ENCODE measurements around the gene PLRG1.
A peak's percentile ranks its signal among the peaks of the same experiment; 100 is the strongest.

Gene PLRG1

DNA sequence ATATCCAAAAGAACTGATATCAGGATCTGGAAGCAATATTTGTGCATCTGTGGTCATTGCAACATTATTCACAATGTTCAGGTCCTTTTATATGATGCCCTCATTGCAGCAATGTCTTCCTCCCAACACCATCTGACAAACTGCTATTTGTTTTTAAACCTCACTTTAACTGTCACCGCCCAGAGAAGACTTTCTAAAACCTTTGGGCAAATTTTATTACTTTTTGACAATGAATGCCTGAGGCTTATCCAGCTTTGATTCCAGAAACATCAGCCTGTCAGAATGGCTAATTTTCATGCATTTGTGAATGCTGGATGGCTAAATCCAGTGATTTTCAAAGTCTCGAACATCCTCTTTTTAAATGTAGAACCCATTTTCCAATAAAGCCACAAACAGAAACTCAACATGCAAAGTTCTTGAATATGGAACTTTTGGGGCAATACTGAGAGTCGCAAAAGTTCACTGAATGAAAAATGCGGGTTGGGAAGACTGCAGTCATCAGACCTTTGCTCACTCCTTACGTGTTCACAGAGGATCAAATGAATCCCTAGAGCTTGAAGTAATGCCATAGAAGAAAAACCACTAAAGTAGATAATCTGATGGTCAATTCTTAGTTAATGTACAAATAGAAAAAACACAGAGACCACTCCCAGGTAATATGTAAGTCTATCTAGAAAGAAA lies 23.1 kb upstream of the PLRG1 start:
- DNase-seq: no peak

DNA sequence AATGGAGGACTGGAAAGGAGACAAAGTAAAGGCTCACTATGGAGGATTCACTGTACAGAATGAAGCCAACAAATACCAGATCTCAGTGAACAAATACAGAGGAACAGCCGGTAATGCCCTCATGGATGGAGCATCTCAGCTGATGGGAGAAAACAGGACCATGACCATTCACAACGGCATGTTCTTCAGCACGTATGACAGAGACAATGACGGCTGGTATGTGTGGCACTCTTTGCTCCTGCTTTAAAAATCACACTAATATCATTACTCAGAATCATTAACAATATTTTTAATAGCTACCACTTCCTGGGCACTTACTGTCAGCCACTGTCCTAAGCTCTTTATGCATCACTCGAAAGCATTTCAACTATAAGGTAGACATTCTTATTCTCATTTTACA lies 19.4 kb upstream of the PLRG1 start:
- DNase-seq: no peak

- no peak for DNase-seq
Observed at GRCh38 chr4:154569028-154569427, 18.8 kb upstream of the PLRG1 start.

- DNase-seq: no peak
Observed at GRCh38 chr4:154566639-154567204, 16.5 kb upstream of the PLRG1 start.

DNA sequence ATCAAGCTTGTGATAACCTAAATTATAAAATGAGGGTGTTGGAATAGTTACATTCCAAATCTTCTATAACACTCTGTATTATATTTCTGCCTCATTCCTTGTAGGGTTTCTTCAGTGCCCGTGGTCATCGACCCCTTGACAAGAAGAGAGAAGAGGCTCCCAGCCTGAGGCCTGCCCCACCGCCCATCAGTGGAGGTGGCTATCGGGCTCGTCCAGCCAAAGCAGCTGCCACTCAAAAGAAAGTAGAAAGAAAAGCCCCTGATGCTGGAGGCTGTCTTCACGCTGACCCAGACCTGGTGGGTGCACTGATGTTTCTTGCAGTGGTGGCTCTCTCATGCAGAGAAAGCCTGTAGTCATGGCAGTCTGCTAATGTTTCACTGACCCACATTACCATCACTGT lies 15.5 kb upstream of the PLRG1 start:
- DNase-seq: no peak

DNA sequence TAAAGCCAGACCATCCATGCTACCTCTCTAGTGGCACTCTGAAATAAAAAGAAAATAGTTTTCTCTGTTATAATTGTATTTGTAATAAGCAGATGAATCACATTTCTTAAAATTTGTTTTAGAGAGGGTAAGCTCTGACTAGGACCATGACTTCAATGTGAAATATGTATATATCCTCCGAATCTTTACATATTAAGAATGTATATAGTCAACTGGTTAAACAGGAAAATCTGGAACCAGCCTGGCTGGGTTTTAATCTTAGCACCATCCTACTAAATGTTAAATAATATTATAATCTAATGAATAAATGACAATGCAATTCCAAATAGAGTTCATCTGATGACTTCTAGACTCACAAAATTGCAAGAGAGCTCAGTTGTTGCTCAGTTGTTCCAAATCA lies 14.1 kb upstream of the PLRG1 start:
- no peak for DNase-seq

GRCh38 chr4:154562697-154563254 lies 12.6 kb upstream of the PLRG1 start, which contains the start of gene FGB:
FGB (plus strand) TSS chr4:154563011; CDS start chr4:154563019, 8 bp downstream.
- DNase-seq: no peak

GRCh38 chr4:154560824-154561231 lies 10.6 kb upstream of the PLRG1 start:
- DNase-seq: no peak

GRCh38 chr4:154560419-154560801 lies 10.2 kb upstream of the PLRG1 start:
- no peak for DNase-seq

DNA sequence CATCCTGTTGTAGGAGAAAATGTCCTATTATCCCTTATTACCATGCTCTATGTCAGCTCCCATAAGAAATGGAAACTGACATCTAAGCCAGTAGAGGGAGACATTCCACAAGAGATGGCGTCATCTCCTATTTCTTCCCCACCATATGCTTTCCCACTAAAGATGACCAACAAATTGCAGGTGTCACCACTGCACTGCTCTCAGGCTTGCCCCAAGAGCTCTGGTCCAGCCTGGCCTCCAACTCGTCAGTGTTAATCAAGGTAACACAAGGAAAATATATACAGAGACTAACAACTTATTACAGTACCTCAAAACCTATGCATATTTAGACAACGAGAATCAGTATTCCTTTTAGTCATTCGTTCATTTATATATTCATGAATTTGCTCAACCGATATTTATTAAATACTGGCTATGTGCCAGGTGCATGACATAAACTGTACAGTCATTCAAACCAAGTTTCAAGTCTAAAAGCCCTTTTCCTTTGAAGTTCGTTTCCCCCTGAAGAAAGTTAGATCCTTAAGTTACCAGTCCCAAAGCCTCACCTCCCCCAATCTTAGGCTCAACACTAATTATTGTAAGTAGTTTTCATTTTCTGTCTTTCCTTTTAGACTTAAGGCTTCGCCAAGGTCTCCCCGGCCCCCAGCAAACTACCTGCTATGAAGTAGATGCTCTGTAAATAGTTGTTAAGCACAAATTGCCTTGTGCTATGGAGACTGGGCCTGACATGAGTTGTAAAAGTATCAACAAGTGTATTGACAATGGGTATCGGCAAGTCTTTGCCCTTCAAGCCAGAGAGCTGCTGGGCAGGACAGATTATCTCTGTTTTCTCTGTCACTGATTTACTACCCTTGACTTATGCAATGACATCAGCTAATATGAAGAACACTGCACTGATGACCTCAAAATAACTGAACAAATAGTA lies 9.6 kb upstream of the PLRG1 start:
- peak; percentile 10 to 43 for DNase-seq

- DNase-seq: no peak
Observed at GRCh38 chr4:154559141-154559493, 8.9 kb upstream of the PLRG1 start.

DNA sequence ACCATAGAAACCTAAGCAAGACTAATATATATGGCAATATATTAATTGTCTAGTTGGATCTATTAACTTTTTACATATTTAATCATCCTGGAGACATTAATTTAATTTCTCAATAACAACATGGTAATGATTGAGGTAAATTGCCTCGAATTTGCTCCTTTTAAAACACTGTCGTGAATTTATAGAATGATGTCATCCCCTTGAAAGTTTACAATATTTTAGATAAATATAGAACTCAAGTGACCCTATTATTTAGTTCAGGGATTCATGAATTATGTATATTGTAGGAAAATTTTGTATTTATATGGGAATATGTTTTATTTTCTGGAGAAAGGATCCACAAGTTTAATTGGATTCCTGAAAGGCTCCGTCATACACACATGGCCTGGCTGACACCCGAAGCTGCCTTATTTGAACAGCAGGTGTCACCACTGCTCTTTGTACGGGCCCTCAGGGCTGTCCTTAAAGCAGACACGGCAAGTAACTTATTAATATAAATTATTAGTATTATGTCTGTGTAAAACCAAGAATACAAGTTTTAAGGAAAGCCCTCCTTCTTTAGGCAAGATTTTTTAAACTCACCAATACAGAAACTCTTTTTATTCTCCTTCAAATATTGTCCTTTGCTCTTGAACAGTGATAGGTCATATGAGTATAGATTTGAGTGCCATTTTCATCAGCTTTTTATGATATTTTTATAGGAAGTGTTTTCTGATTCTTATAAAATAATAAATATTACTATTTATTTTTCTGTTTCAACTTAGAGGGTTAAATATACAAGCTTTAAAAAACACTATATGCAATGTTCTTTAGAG lies 1.9 kb upstream of the PLRG1 start:
- peak; percentile 10 to 74 for DNase-seq

DNA sequence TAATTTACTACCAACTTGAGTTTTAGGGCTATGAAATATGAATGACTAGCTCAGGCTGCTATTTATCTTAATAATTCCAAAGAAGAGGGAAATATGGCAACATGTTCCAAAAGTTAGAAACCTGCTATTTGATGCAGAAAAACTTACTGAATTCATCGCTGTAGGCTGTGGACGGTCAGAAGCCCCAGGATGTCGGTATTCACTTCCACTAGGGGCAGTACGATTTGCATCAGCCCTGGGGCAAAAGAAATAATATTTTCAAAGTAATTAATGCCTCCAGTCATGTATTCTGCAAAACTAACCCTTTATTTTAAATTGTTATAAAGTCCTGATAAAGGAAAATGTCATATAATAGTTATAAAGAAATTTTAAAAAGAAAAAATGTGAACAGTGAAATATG lies 4.5 kb downstream of the PLRG1 start:
- DNase-seq: no peak

GRCh38 chr4:154542271-154542879 lies 7.8 kb downstream of the PLRG1 start:
- no peak for DNase-seq

DNA sequence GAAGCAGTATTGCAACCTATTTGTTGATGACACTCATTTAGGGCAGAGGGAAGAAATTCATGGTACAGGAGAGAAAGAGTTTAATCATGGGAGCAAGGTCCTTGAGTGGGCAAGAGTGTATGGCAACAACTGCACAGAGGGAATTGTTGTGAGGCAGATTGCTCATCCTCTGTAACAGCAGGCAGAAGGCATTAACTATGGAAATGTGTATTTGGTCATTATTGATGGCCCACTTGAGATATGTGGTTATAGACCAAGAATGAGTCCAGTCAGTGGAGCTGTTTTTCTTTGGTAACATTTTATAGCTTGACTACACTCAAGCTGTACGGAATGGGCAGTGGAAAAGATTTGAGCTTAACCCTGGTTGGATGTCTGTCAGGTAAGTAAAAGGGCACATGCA lies 15.9 kb downstream of the PLRG1 start:
- no peak for DNase-seq

GRCh38 chr4:154529728-154530519 lies 20.3 kb downstream of the PLRG1 start:
- DNase-seq: no peak

DNA sequence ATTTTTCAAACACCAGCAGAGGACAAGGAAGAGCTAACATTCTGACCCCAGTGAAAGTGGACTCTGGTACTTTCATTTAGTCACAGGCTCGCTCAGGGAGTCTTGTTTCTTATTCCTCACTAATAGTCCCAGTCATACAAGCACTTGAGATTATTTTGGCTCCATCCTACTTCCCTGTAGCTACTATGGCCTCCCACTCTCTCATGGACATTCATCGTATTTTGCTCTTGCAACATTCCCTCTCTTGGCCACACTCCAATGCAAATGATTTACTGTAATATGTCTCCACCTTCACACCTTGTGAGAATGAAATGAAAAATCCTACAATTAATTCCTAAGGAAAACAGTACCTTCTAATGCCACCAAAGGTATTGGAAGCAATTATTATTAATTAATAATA lies 21.3 kb downstream of the PLRG1 start:
- no peak for DNase-seq

DNA sequence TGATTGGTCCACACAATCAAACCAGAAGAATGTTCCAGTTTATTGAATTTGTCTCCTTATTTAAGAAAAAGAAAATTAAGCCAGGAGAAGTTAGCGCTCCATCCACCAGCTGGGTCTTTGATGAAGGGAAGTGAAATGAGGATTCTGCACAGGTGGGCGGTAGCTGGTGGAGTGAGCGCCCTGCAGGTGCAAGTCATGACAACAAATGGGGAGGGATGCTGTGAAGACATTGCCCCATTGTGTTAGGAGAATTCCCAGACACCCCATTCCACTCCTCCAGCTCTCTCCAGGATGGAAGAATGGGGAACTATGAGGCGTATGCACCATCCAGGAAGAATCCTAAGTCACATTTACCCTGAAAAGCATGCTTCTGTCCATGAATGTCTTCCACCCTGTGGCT lies 22.9 kb downstream of the PLRG1 start:
- DNase-seq: no peak

DNA sequence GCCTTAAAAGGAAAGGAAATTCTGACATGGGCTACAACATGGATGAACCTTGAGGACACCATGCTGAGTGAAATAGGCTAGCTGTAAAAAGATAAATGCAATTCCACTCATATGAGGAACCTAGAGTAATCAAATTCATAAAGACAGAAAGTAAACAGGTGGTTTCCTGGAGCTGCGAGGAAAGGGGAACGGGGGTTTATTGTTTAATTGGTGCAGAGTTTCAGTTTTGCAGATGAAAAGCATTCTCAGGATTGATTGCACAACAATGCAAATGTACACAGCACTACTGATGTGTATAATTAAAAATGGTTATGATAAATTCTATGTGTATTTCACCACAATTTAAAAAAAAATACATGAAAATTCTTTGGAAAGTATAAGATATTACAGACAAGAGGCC lies 24.0 kb downstream of the PLRG1 start:
- no peak for DNase-seq

GRCh38 chr4:154521607-154522006 lies 28.6 kb downstream of the PLRG1 start:
- no peak for DNase-seq

DNA sequence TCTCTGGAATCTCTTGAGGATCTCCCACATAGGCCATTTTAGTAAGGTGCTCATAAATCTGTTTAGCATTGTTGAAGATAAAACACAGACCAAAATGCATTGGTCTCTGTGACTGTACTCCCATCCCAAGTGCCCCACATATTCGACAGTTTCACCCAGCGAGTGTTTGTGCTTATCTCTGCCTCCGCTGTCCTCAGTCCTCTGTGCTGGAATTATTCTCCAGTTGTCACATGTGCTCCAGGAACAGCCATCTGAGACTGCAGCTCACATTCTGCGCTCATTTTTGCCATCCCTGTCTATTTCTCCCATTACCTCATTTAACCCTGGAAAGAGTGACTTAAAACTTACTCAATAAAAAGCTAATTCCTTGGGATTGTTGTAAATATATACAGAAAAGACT lies 31.0 kb downstream of the PLRG1 start:
- no peak for DNase-seq

DNA sequence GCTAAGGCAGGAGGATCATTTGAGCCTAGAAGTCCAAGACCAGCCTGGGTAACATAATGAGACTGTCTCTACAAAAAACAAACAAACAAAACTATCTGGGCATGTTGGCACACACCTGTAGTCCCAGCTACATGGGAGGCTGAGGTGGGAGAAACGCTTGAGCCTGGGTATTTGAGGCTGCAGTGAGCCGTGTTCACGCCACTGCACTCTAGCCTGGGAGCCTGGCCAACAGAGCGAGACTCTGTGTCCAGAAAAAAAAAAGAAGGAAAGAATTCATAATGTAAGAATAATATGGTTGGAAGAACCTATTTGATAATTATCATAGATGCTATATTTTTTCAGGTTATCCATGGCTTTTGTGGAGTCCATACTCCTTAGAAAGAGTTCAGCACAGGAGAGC lies 32.6 kb downstream of the PLRG1 start:
- no peak for DNase-seq

Data from NCI-H446 (cell line).